Activated naive CD4-positive, alpha-beta T cell treated with anti-CD3 and anti-CD28 coated beads for 36 hours (primary cell): ENCODE measurements around the gene R3HDM4. TPM values are rescaled to one million over a fixed set of nuclear protein-coding genes. Genes with fewer than 3 reads are reported as not detected.

Source experiments
- CTCF ChIA-PET: fragments of 350-600 bp; sonication (Branson Sonifier 250); formaldehyde crosslinking; loops from one replicate; lab custom pipeline; 2021; ENCODE audit warnings: antibody characterized with exemption; lab: Charles Lee
- DNase-seq: peaks from one replicate; pipeline ENCODE4 v3.0.0-alpha.2; 2020
- H3K27ac Mint-ChIP-seq: one replicate; pipeline ENCODE4 v1.8.0; 2021; ENCODE audit warnings: mild to moderate bottlenecking, mixed read lengths
- H3K27me3 Mint-ChIP-seq: one replicate; pipeline ENCODE4 v1.8.0; 2021; ENCODE audit warnings: low read depth, mixed read lengths
- H3K36me3 Mint-ChIP-seq: one replicate; pipeline ENCODE4 v1.8.0; 2021; ENCODE audit warnings: low read depth, mixed read lengths
- H3K4me1 Mint-ChIP-seq: one replicate; pipeline ENCODE4 v1.8.0; 2021; ENCODE audit warnings: low read depth, mixed read lengths
- H3K4me3 Mint-ChIP-seq: one replicate; pipeline ENCODE4 v1.8.0; 2021; ENCODE audit warnings: mild to moderate bottlenecking, moderate library complexity, mixed read lengths
- H3K9me3 Mint-ChIP-seq: one replicate; pipeline ENCODE4 v1.8.0; 2021; ENCODE audit warnings: mixed read lengths
- intact Hi-C: fragments of 100-400 bp; cut with micrococcal nuclease; formaldehyde crosslinking; loops from one replicate; pipeline ENCODE4 v1.15.1; 2023
- total RNA-seq, 2 experiments: library from RNA; stranded (reverse); gene quantifications; one replicate each; pipeline ENCODE4 v1.2.3, GENCODE V29; 2021

R3HDM4 gene
- total RNA-seq, 2 experiments from 2014 or later: 111 to 120 TPM

- Mint-ChIP-seq H3K4me1 (peaks cover 8% of the 10 kb centered on the region), H3K27ac (no peak overlapping the region), H3K4me3 (peak overlapping the region; percentile 73), H3K9me3 (no peaks in the 10 kb centered on the region), H3K36me3 (no peaks in the 10 kb centered on the region), H3K27me3 (no peaks in the 10 kb centered on the region)
- DNase-seq: no peak
- CTCF ChIA-PET: no interaction called here
- intact Hi-C loops: loop anchor here (2.0 to 5.0 kb wide), 3 partner anchors 15 to 266 kb away; partner anchors contain the start of gene POLR2E
Measured at GRCh38 chr19:926323-926588, 13.2 kb upstream of the R3HDM4 start.

GRCh38 chr19:925526-926322 lies 12.7 kb upstream of the R3HDM4 start, which contains the start of gene ARID3A:
TSS of gene ARID3A (plus strand) at chr19:926035. CDS start at chr19:929529, 3,494 bp downstream.
- peak within 1 kb of the TSS; percentile 56 for H3K27ac Mint-ChIP-seq
- peak; percentile 76 for DNase-seq
- H3K36me3 Mint-ChIP-seq: no peaks in the 10 kb centered on the region
- no peaks in the 10 kb centered on the region for H3K27me3 Mint-ChIP-seq
- intact Hi-C loops: loop anchor here (1.0 to 5.0 kb wide), 5 partner anchors 15 to 267 kb away; partner anchors contain the start of genes POLR2E and WDR18
- CTCF ChIA-PET: interaction anchor here (8.3 kb wide), 1 partner anchor 58 kb away, joined by 102 read pairs; the partner anchor contains the start of gene WDR18
- peaks cover 13% of the 10 kb centered on the region for H3K4me1 Mint-ChIP-seq
- H3K9me3 Mint-ChIP-seq: no peaks in the 10 kb centered on the region
- peak within 1 kb of the TSS; percentile 73 for H3K4me3 Mint-ChIP-seq

- CTCF ChIA-PET: interaction anchor here (8.3 kb wide), 1 partner anchor 58 kb away, joined by 102 read pairs; the partner anchor contains the start of gene WDR18
- H3K27me3 Mint-ChIP-seq: no peaks in the 10 kb centered on the region
- DNase-seq: peak; percentile 75
- H3K27ac Mint-ChIP-seq: peak overlapping the region; percentile 56
- peak overlapping the region; percentile 69 for H3K4me3 Mint-ChIP-seq
- no peaks in the 10 kb centered on the region for H3K36me3 Mint-ChIP-seq
- peaks cover 15% of the 10 kb centered on the region for H3K4me1 Mint-ChIP-seq
- intact Hi-C loops: loop anchor here (1.0 to 5.0 kb wide), 4 partner anchors 59 to 267 kb away; partner anchors contain the start of genes POLR2E and WDR18
- no peaks in the 10 kb centered on the region for H3K9me3 Mint-ChIP-seq
Measured at GRCh38 chr19:925087-925525, 12.1 kb upstream of the R3HDM4 start.

GRCh38 chr19:924553-925086 lies 11.6 kb upstream of the R3HDM4 start:
- Mint-ChIP-seq H3K4me1 (peaks cover 15% of the 10 kb centered on the region), H3K27me3 (no peaks in the 10 kb centered on the region), H3K36me3 (no peaks in the 10 kb centered on the region), H3K9me3 (no peaks in the 10 kb centered on the region), H3K27ac (no peak overlapping the region), H3K4me3 (peak overlapping the region; percentile 69)
- DNase-seq: peak; percentile 60
- CTCF ChIA-PET: interaction anchor here (0.6 to 8.3 kb wide), 4 partner anchors 21 to 316 kb away, joined by 3 to 102 read pairs (median 5); partner anchors contain the start of gene WDR18
- intact Hi-C loops: loop anchor here (1.0 to 5.0 kb wide), 5 partner anchors 60 to 268 kb away; partner anchors contain the start of genes POLR2E, RNF126 and WDR18

- CTCF ChIA-PET: interaction anchor here (0.7 to 8.3 kb wide), 6 partner anchors 13 to 203 kb away, joined by 3 to 102 read pairs (median 3); partner anchors contain the start of gene WDR18
Measured at GRCh38 chr19:920051-920864, 7.2 kb upstream of the R3HDM4 start.

GRCh38 chr19:919199-920050 lies 6.4 kb upstream of the R3HDM4 start:
- Mint-ChIP-seq H3K4me1 (peaks cover 24% of the 10 kb centered on the region), H3K36me3 (no peaks in the 10 kb centered on the region), H3K4me3 (peak overlapping the region; percentile 70), H3K9me3 (no peaks in the 10 kb centered on the region), H3K27ac (no peak overlapping the region), H3K27me3 (peaks cover 2% of the 10 kb centered on the region)
- intact Hi-C loops: loop anchor here (1.0 to 5.0 kb wide), 4 partner anchors 122 to 347 kb away; partner anchors contain the start of genes ATP5F1D, BSG, PTBP1 and RNF126
- CTCF ChIA-PET: interaction anchor here (0.8 to 8.3 kb wide), 5 partner anchors 12 to 204 kb away, joined by 3 to 102 read pairs (median 3); partner anchors contain the start of gene WDR18
- peak; percentile 56 for DNase-seq

More at GRCh38 chr19:920051-920864, 7.2 kb upstream of the R3HDM4 start:
- no peaks in the 10 kb centered on the region for H3K9me3 Mint-ChIP-seq
- intact Hi-C loops: loop anchor here (1.0 to 5.0 kb wide), 3 partner anchors 123 to 321 kb away; partner anchors contain the start of genes ATP5F1D, PTBP1 and RNF126
- DNase-seq: peak; percentile 63
- peak overlapping the region; percentile 74 for H3K4me3 Mint-ChIP-seq
- peaks cover 2% of the 10 kb centered on the region for H3K27me3 Mint-ChIP-seq
- H3K4me1 Mint-ChIP-seq: peaks cover 22% of the 10 kb centered on the region
- H3K36me3 Mint-ChIP-seq: no peaks in the 10 kb centered on the region
- H3K27ac Mint-ChIP-seq: peak overlapping the region; percentile 73

GRCh38 chr19:918481-919198 lies 5.6 kb upstream of the R3HDM4 start:
- no peak overlapping the region for H3K27ac Mint-ChIP-seq
- CTCF ChIA-PET: interaction anchor here (0.8 to 8.3 kb wide), 3 partner anchors 53 to 65 kb away, joined by 3 to 102 read pairs (median 23); partner anchors contain the start of gene WDR18
- no peaks in the 10 kb centered on the region for H3K9me3 Mint-ChIP-seq
- H3K4me1 Mint-ChIP-seq: peaks cover 24% of the 10 kb centered on the region
- no peaks in the 10 kb centered on the region for H3K36me3 Mint-ChIP-seq
- H3K4me3 Mint-ChIP-seq: peak overlapping the region; percentile 70
- intact Hi-C loops: loop anchor here (1.0 to 5.0 kb wide), 2 partner anchors 9 to 346 kb away; partner anchors contain the start of gene BSG
- H3K27me3 Mint-ChIP-seq: peaks cover 2% of the 10 kb centered on the region
- peak; percentile 52 for DNase-seq

- Mint-ChIP-seq H3K27me3 (peaks cover 2% of the 10 kb centered on the region), H3K4me1 (peaks cover 24% of the 10 kb centered on the region), H3K36me3 (no peaks in the 10 kb centered on the region), H3K27ac (no peak overlapping the region), H3K9me3 (no peaks in the 10 kb centered on the region), H3K4me3 (peak overlapping the region; percentile 70)
- CTCF ChIA-PET: interaction anchor here (8.3 kb wide), 1 partner anchor 65 kb away, joined by 102 read pairs; the partner anchor contains the start of gene WDR18
- intact Hi-C loops: loop anchor here (1.0 to 5.0 kb wide), 2 partner anchors 9 to 346 kb away; partner anchors contain the start of gene BSG
- DNase-seq: no peak
Measured at GRCh38 chr19:918152-918437, 5.1 kb upstream of the R3HDM4 start.

GRCh38 chr19:917323-918151 lies 4.5 kb upstream of the R3HDM4 start, which contains the start of gene KISS1R:
TSS of gene KISS1R (plus strand) at chr19:917333. CDS start at chr19:917503, 170 bp downstream.
- CTCF ChIA-PET: interaction anchor here (3.9 to 8.3 kb wide), 2 partner anchors 54 to 66 kb away, joined by 21 to 102 read pairs; partner anchors contain the start of gene WDR18
- H3K9me3 Mint-ChIP-seq: no peaks in the 10 kb centered on the region
- peak within 1 kb of the TSS; percentile 70 for H3K4me3 Mint-ChIP-seq
- no peaks in the 10 kb centered on the region for H3K36me3 Mint-ChIP-seq
- peak; percentile 74 for DNase-seq
- no peak within 1 kb of the TSS for H3K27ac Mint-ChIP-seq
- peaks cover 24% of the 10 kb centered on the region for H3K4me1 Mint-ChIP-seq
- H3K27me3 Mint-ChIP-seq: peaks cover 2% of the 10 kb centered on the region
- intact Hi-C loops: loop anchor here (1.0 to 5.0 kb wide), 3 partner anchors 8 to 345 kb away; partner anchors contain the start of gene BSG
